Renal cortical epithelial cell (primary cell): ENCODE measurements around the gene CFAP74. TPM values are rescaled to one million over a fixed set of nuclear protein-coding genes. Genes with fewer than 3 reads are reported as not detected.

Experiments
- DNase-seq: peaks from one replicate; pipeline ENCODE4 v3.0.0-alpha.2; 2011; ENCODE audit warnings: low read depth
- total RNA-seq: library from RNA; depleted of rRNA; stranded (reverse); fragments of >200 nt; gene quantifications from 2 replicates; pipeline ENCODE4 v1.2.3, GENCODE V29; 2014

Gene CFAP74
- total RNA-seq, 1 donor from 2014 or later, result not detected

- no peak for DNase-seq
Observed at GRCh38 chr1:1929639-1930545, 73.7 kb downstream of the CFAP74 start.

DNA sequence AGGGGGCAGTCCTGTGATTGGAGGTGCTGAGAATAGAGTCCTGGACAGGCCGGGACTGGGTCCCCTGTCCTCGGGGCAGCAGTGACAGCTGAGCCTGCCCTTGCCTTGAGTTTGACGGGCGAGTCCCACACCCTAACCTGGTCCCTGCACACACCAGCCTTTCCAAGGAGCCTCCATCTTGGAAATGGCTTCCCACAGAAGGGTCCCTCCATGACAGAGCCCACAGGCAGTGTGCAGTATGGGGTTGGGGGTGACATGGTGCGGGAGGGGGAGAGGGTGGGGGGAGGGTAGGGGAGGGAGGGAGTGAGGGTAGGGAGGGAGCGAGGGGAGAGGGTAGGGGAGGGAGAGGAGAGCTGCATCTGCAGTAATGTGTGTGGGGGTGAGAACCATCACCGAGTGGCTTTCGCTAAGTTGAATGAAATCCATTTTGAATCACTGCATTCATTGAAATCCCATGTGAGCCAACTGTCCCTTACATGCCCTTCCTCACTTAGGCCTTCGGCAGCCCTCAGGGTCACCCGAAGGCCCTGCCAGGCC lies 74.4 kb downstream of the CFAP74 start:
- no peak for DNase-seq

DNA sequence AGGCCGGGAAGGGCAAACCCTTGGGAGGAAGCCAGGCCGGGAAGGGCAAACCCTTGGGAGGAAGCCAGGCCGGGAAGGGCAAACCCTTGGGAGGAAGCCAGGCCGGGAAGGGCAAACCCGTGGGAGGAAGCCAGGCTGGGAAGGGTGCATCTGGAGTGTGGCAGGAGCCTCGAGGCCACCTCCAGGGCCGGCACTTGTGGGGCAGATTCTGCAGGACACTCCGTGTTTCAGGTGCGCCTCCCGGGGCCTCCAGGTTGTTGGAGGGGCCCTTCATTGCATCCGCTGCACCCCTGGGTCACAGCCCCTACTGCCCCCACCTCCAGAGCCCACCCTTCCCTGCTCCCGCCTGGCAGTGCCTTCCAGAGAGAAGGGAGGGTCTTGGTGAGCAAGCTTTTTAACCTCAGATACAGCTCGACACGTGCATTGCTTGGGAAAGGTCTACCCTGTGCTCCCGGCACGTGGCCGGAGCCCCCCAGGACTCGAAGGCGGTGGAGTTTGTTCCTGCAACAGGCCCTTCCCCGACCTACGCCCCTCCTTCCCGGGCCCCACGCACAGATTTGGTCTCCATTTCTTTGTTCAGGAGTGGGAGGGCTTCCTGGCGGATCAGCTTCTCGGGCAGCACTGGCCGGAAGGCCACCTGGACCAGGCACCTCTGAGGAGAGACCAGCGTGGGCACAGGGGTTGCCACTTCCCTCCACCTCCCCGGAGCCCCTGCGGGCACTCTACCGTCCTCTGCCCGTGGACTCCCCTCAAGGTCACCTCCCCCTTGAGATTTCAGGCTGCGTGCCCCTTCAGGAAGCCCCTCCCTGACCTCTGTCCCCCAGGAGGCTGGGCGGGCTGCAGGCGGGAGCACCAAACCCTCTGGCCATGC lies 75.1 kb downstream of the CFAP74 start:
- DNase-seq, result no peak

GRCh38 chr1:1927751-1928150 lies 75.8 kb downstream of the CFAP74 start:
- no peak for DNase-seq

DNA sequence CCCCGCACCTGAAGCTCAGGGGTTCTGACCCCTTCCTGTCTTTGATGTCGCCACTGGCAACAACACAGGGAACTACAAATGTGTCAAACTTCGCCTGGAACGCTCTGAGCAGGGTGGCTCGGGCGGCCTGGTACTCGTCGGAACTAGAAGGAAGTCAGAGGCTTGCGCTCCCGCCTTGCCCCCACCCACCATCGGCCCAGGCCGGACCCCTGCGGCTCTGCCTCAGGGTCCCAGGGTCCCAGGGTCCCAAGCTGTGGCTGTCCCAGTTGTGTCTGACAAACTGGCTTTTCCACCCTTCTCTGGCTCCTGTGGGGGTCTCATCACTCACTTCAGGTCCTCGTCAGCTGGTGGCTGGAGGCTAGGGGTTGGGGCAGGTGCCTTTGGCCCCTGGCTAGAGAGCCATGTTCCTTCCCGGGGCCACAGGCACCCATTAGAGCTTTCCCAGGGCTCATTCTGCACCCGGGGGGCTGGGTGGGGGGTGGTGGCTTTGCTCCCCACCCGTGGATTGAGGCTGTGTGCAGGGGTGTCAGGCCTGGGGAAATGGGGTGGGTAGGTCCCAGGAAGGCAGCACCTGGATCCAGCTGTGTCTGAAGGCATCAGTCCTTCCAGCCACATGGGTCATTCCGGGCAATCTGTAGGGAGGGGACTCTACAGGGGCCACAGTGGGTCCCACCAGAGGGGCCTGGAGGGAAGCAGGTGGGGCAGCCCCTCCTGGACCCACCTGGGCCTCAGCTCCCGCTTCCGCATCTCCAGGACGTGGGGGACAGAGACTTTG lies 76.5 kb downstream of the CFAP74 start:
- DNase-seq, result no peak

- no peak for DNase-seq
Observed at GRCh38 chr1:1926346-1926811, 77.2 kb downstream of the CFAP74 start.

- no peak for DNase-seq
Observed at GRCh38 chr1:1925437-1926345, 77.9 kb downstream of the CFAP74 start.

GRCh38 chr1:1924849-1925248 lies 78.7 kb downstream of the CFAP74 start:
- no peak for DNase-seq

DNA sequence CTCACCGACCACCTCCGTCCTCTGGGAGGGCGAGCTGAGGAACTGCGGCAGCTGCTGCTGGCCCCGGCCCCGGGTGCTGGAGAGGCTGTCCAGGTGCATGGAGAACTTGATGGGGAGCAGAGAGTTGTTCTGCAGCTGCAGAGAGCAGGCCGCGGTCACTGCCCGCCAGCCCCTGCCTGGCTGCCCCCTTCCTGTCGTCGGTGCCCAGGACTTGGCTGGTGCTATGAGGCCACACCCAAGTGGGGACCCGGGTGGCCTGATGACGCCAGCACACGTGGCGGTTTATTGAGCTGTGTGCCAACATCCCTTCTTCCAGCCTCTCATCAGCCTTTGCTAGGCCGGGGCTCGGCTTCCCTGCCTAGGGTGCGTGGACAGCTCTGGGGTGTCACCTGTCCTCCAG lies 79.2 kb downstream of the CFAP74 start:
- DNase-seq, result no peak

DNA sequence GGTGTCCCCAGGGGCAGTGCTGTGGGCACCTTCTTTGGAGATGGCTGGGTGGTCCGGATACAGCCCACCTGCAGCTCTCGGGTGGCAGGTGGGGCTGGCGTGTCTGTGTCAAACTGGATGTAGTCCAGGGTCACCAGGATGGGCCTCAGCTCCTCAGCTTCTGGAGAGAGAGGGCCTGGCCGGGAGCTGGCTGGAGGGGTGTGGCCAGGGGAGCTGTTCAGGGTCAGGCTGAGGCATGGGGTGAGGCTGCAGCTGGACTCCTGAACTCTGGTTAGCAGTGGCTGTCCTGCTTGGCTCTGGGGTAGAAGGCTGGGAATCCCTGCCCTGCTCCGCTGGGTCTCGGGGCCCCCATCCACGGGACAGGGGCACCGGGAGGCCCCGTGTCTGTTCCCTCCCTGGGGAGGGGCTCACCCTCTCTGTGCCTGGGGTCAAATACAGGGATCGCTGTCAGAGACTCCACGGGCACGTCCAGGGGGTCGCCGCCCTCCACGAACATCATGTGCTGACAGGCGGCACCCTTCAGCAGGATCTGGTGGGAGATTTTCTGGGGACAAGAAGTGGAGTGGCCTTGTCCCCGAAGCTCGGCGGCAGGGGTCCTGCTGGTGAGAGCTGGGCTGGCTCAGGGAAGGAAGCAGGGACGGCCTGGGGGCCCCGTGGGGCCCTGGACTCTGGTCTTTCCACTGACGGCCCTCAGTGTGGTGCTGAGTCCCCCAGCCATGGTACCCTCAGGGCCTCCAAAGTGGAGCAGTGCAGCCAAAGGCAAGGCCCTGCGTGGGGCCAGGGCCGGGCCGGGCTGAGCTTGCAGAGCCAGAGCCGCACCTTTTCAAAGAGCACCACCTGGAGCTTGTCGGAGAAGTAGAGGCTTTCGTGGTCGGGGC lies 80.4 kb downstream of the CFAP74 start:
- no peak for DNase-seq

- DNase-seq, result no peak
Observed at GRCh38 chr1:1922702-1922955, 81.0 kb downstream of the CFAP74 start.

DNA sequence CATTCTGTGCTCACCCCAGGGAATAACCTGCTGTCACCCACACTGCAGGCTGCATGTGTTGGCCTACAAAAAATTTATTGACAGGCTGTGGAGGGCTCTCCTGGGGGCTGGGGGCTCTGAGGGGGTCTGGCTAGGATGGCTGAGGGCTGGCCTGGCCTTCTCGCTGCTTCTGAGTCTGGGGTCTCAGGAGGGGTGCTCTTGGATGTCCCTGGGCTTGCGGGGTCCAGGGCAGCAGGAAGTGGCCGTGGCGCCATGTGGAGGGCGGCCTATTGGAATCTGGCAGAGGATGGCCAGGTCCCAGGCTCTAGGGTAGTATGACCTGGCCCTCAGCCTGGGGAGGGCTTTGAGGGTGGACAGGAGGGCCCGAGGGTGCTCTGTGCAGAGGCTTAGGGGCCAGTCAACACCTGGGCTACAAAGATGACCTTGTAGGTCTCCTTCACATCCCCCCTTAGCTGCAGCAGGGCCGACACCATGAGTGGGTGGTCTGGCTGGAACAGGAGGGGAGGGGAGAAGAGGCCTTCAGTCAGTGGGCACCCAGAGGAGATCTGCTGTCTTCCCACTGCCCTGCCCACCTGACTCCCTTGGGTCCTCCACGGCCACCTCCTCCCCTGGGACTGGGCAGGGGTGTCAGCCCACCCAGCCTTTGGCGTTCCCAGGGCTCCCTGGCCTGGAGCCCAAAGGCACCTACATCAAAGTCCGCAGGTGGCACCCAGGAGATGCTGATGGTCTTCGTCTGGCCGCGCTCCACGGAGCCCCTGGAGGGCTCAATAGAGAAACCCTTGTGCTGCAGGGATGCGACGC lies 81.5 kb downstream of the CFAP74 start:
- no peak for DNase-seq

DNA sequence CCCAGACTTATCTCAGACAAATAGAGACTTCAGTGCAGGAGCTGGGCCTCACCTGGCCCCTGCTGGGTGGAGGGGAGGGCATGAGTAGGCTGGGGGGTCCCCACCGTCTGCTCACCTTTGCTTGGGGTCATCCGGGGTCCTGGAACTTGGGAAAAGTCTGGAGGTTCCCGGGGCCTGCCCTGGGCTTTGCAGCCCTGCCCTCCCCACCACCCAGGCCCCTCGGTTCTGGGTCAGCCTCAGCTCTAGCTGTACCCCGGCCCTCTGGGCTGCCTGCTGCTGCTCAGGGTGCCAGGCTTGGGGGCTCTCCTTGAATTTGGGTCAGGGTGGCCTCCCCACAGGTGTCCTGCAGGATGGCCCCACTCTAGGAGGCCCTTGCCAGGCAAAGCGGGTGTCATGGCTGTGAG lies 82.1 kb downstream of the CFAP74 start:
- no peak for DNase-seq

- DNase-seq, result no peak
Observed at GRCh38 chr1:1920608-1921458, 82.8 kb downstream of the CFAP74 start.

GRCh38 chr1:1920057-1920607 lies 83.5 kb downstream of the CFAP74 start:
- DNase-seq, result no peak

- peak; percentile 86 for DNase-seq
Observed at GRCh38 chr1:1919304-1920056, 84.1 kb downstream of the CFAP74 start.

GRCh38 chr1:1918901-1919303 lies 84.7 kb downstream of the CFAP74 start, which contains the start of gene TMEM52:
Gene TMEM52 (minus strand): TSS chr1:1919279. CDS start chr1:1919265, 14 bp downstream.
- DNase-seq, result no peak
